ENCODE measurements around the gene QRFP.
"Not testable (repeated sequence)": the region's sequence is repeated elsewhere in the genome, so short reads cannot be mapped to it uniquely, and the experiment has no call there.

The QRFP gene

DNA sequence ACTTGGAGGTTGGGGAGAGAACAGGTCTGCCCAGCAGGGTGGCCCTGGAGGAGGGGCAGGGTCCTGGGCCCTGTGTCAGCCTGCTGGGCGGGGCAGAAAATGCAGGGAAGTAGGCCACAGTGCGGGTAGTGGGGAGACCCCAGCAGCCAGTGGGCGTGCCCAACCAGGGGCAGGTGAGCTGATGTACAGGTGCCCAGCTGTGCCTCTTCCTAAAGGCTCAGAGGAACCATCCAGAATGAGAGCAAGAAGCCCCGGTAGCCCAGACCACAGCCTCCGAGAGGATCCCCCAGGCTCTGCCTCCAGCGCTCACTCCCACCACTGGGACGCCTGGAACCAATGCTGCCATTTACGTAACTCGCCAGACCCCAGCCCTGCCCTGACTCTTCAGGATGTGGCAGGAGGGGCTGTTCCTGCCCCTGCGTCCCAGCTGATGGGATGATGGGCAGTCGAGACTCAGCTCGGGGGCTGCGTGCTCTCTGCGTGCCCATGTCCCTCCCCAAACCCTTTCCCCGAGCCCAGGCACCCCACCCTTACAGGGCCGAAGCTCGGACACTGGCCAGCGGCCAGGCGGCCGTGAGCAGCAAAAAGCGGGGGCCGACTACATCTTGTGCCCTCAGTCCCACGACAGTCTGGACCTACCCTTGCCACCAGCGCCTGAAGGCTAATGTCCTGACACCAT, 17.9 kb upstream of the QRFP start:
- DNase-seq (ENCODE audit: insufficient read length, low spot score) (no peak), FAIRE-seq (no peak)
- TF ChIP-seq TAF1 (IDR thresholded peaks at IDR 0.05; ENCODE audit: low read depth, low read length) (no peak), POU2F2 (IDR thresholded peaks at IDR 0.05; ENCODE audit: low read depth, low read length) (no peak), PAX5 (IDR thresholded peaks at IDR 0.05; ENCODE audit: insufficient read depth, low read length, severe bottlenecking) (no peak), POLR2AphosphoS5 (IDR thresholded peaks at IDR 0.05; ENCODE audit: low read depth, low read length) (no peak), SPI1 (IDR thresholded peaks at IDR 0.05; ENCODE audit: low read depth, low read length) (no peak), POLR2A (IDR thresholded peaks at IDR 0.05; ENCODE audit: low read depth, low read length) (no peak)

DNA sequence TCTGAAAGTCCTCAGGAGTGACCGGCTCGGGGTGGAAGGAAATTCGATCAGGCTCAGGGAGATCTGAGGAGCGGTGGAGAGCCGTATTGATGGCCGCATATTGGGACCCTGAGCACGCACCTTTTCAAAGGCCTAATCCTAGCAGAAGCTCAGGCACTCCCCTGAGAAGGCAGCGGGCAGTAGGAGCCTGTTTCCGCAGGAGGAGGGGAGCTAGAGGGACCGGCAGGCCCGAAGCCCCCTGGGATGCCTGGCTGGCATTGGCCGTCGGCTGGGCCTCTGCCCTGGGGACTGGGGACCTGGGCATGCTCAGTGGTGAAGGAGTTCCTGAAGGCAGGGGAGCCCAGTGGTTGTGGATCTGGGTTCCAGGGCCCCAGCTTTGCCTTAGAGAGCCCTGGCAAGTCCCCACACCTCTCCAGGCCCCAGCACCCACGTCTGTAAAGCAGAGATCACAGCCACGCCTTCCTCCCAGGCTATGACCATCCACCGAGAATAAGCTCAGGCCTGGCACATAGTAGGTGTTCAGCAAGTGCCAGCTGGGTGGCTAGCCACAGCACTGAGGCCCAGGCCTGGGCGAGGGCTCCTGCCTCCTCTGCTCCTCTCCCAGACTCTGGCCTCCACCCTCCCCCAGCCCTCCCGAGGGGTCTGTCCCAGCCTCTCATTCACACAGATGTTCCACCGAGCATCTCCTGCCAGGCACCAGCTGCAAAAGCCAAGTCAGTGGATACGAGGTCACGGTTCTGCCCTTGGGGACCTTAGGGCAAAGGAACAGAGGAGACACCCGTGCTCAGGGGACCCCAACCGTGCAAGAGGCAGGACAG, 17.2 kb upstream of the QRFP start:
- FAIRE-seq (no peak), DNase-seq (ENCODE audit: insufficient read length, low spot score) (no peak)

DNA sequence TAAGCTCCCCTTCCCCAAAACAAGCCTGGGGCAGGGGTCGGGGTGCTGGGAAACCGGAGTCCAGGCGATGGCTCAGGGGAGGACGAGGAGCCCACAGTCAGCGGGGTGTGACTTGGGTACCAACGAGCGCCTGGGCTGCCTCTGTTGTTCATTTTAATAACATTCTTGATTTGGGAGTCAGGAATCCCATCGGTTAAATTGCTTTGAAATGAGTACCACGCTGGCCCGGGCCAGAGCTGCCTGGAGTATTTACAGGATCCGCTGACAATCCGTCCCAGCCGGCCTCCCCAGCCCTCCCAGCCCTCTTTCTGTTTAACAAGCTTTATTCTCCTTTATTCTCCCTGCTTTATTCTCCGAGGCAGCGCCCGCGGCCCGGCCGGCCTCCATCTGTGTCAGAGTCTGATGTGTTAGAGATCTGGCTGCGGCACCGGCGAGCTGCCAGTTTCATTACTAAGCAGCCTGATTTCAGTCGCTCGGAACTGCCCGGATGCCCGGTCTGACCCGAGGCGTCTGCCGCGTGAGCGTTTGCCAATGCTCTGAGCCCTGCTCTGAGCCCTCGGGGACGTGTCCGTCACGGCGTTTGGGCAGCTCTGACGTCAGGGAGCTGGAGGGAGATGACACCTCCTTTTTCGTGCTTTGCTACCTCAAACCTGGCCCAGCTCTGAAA, 16.5 kb upstream of the QRFP start:
- no peak for FAIRE-seq

More for the DNA sequence above, 17.2 kb upstream of the QRFP start:
- TF ChIP-seq POLR2AphosphoS5 (IDR thresholded peaks at IDR 0.05; ENCODE audit: low read depth, low read length) (no peak), POU2F2 (IDR thresholded peaks at IDR 0.05; ENCODE audit: low read depth, low read length) (no peak), TAF1 (IDR thresholded peaks at IDR 0.05; ENCODE audit: low read depth, low read length) (no peak), POLR2A (IDR thresholded peaks at IDR 0.05; ENCODE audit: low read depth, low read length) (no peak)

DNA sequence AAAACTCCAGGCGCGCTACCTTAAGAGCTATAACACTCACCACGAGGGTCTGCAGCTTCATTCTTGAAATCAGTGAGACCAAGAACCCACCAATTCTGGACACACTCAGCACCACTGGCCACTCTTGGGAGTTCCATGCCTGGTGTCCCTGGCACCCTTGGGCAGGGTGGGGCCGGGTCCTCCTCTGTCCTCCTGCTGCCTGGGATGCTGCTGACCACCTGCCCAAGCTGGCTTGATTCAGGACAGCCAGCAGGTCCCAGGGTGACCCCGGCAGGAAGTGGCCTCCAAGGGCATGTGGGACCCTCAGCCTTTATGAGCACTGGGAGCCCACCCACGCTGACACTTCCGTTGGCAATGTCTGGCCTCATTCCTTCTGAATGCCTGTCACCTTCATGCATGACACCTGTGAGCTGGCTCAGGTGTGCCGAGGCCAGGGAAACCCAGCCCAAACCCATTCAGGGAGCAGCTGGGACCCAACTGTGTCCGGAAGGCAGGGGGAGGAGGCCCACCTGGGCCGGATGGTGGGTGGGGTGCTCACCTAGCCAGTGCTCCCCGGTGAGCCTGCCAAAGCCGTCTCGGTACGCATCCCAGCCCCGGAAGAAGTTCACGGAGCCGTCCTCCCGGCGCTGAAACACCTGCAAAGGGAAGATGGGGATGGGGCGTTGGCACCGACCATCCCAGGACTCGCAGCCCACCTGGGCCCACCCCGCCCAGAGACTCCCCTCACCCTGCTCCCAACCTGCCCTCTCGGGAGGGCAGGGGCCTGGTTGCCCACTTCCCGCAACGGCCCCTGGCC, 14.8 kb upstream of the QRFP start:
- TF ChIP-seq POU2F2 (IDR thresholded peaks at IDR 0.05; ENCODE audit: low read depth, low read length): no peak
- no peak for TF ChIP-seq POLR2AphosphoS5 (IDR thresholded peaks at IDR 0.05; ENCODE audit: low read depth, low read length)
- no peak for TF ChIP-seq POLR2A (IDR thresholded peaks at IDR 0.05; ENCODE audit: low read depth, low read length)
- no peak for TF ChIP-seq SPI1 (IDR thresholded peaks at IDR 0.05; ENCODE audit: low read depth, low read length)
- TF ChIP-seq PAX5 (IDR thresholded peaks at IDR 0.05; ENCODE audit: insufficient read depth, low read length, severe bottlenecking): no peak
- DNase-seq (ENCODE audit: insufficient read length, low spot score) (no peak), FAIRE-seq (no peak)

More for the DNA sequence above, 16.5 kb upstream of the QRFP start:
- TF ChIP-seq PAX5 (IDR thresholded peaks at IDR 0.05; ENCODE audit: insufficient read depth, low read length, severe bottlenecking): no peak
- no peak for TF ChIP-seq POLR2A (IDR thresholded peaks at IDR 0.05; ENCODE audit: low read depth, low read length)
- no peak for TF ChIP-seq TAF1 (IDR thresholded peaks at IDR 0.05; ENCODE audit: low read depth, low read length)
- no peak for TF ChIP-seq POU2F2 (IDR thresholded peaks at IDR 0.05; ENCODE audit: low read depth, low read length)
- no peak for TF ChIP-seq SPI1 (IDR thresholded peaks at IDR 0.05; ENCODE audit: low read depth, low read length)
- no peak for DNase-seq (ENCODE audit: insufficient read length, low spot score)

DNA sequence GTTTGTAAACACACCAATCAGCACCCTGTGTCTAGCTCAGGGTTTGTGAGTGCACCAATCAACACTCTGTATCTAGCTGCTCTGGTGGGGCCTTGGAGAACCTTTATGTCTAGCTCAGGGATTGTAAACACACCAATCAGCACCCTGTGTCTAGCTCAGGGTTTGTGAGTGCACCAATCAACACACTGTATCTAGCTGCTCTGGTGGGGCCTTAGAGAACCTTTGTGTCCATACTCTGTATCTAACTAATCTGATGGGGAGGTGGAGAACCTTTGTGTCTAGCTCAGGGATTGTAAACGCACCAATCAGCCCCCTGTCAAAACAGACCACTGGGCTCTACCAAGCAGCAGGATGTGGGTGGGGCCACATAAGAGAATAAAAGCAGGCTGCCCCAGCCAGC, 14.1 kb upstream of the QRFP start:
- FAIRE-seq; DNase-seq (ENCODE audit: insufficient read length, low spot score): not testable (repeated sequence)

DNA sequence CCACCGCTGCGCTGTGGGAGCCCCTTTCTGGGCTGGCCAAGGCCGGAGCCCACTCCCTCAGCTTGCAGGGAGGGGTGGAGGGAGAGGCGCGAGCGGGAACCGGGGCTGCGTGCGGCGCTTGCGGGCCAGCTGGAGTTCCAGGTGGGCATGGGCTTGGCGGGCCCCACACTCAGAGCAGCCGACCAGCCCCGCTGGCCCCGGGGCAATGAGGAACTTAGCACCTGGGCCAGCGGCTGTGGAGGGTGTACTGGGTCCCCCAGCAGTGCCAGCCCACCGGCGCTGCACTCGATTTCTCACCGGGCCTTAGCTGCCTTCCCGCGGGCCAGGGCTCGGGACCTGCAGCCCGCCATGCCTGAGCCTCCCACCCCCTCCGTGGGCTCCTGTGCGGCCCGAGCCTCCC, 13.4 kb upstream of the QRFP start:
- not testable (repeated sequence) for FAIRE-seq; DNase-seq (ENCODE audit: insufficient read length, low spot score)

DNA sequence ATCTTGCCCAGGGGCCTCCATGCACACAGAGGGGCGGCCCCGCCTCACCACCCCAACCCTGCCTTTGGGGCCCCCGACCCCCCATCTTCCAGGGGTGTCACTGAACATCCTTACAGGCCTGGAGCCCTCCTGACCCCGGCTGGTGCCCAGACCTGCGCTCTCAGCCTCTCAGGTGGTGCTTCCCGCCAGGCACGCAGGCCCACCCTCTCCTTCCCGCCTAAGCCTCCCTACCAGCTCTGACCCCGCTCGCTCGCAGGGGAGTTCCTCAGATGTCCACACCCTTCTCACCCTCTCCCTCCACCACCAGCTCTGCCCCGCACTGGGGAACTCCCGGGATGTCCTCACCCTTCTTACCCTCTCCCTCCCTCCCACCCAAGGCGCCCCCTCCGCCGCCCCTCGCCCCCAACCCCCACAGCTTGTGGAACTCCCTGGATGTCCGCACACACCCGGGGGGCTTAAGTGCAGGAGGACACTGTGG, 12.3 kb upstream of the QRFP start:
- DNase-seq (ENCODE audit: insufficient read length, low spot score) (no peak), FAIRE-seq (no peak)
- TF ChIP-seq POLR2A (IDR thresholded peaks at IDR 0.05; ENCODE audit: low read depth, low read length): no peak
- TF ChIP-seq TAF1 (IDR thresholded peaks at IDR 0.05; ENCODE audit: low read depth, low read length): no peak
- no peak for TF ChIP-seq SPI1 (IDR thresholded peaks at IDR 0.05; ENCODE audit: low read depth, low read length)
- no peak for TF ChIP-seq POU2F2 (IDR thresholded peaks at IDR 0.05; ENCODE audit: low read depth, low read length)
- no peak for TF ChIP-seq PAX5 (IDR thresholded peaks at IDR 0.05; ENCODE audit: insufficient read depth, low read length, severe bottlenecking)
- TF ChIP-seq POLR2AphosphoS5 (IDR thresholded peaks at IDR 0.05; ENCODE audit: low read depth, low read length): no peak

DNA sequence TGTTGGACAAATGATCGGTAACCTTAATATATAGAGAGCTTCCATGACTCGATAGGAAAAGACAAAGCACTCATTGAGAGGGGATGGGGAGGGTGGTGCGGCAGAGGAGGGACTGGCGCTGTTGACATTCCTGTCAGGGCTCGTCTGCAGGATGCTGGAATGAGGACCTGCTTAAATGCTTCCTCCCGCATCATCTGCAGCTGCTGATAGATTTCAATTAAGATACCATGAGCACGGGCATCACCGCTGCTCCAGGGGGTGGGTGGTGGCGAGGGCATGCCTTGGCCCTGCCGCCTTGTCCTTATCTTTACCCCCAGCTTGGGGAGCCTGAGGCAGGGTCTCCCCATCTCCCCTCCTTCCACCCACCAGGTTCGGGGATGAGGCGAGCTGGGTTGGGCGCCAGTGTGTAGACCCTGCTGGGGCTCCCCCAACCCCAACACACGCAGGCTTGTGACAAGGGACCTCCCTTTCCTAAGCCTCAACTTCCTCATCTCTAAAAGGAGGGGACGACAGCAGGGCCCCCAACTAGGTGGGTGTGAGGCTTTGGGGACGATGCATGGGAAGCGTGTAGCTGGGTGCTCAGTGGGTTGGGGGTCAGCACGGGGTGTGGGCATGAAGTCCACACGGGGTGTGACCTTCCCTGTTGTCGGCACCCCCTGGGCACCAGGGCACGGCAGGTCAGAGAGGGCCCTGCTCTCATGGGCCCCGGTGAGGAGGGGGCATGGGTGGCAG, 11.7 kb upstream of the QRFP start:
- TF ChIP-seq POLR2A (IDR thresholded peaks at IDR 0.05; ENCODE audit: low read depth, low read length) (no peak), PAX5 (IDR thresholded peaks at IDR 0.05; ENCODE audit: insufficient read depth, low read length, severe bottlenecking) (no peak), POU2F2 (IDR thresholded peaks at IDR 0.05; ENCODE audit: low read depth, low read length) (no peak), POLR2AphosphoS5 (IDR thresholded peaks at IDR 0.05; ENCODE audit: low read depth, low read length) (no peak), SPI1 (IDR thresholded peaks at IDR 0.05; ENCODE audit: low read depth, low read length) (no peak), TAF1 (IDR thresholded peaks at IDR 0.05; ENCODE audit: low read depth, low read length) (no peak)
- no peak for DNase-seq (ENCODE audit: insufficient read length, low spot score)
- no peak for FAIRE-seq

Data from GM12891 (cell line).